ENCODE measurements around the gene VPS9D1.
A peak's percentile ranks its signal among the peaks of the same experiment; 100 is the strongest.

The VPS9D1 gene

DNA sequence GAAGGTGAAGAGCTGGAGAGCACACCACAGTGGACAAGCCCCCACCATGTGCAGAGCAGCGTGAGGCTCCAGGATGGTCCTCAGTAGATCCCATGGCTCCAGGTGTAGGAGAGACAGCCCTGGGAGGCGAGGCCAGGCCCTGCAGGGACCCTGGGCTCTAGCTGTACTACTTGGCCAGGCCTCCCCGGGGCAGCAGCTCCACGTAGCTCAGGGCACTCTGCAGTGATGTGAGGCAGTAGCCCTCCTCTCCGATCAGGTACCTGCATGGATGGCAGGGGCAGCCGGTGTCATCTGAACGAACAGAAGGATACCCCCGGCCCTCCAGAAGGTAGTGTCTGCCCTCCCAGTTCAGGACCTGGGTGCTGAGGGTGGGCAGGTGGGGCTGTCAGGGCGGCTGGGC, 13.0 kb downstream of the VPS9D1 start:
- H3K36me3 ChIP-seq: no peaks in the 10 kb centered on the region
- peaks cover 0 to 17% (median 8%) of the 10 kb centered on the region in 4 donors for H3K4me1 ChIP-seq
- intact Hi-C loops (cut with DNase I; ENCODE audit: low total_unique reads): loop anchor here (2.0 kb wide), 1 partner anchor 85 kb away; no protein-coding TSS in a partner anchor
- no peak for DNase-seq
- H3K27me3 ChIP-seq: peaks cover 0 to 34% of the 10 kb centered on the region in 2 donors
- H3K4me3 ChIP-seq: no peak overlapping the region
- TF ChIP-seq, protein P1, sequence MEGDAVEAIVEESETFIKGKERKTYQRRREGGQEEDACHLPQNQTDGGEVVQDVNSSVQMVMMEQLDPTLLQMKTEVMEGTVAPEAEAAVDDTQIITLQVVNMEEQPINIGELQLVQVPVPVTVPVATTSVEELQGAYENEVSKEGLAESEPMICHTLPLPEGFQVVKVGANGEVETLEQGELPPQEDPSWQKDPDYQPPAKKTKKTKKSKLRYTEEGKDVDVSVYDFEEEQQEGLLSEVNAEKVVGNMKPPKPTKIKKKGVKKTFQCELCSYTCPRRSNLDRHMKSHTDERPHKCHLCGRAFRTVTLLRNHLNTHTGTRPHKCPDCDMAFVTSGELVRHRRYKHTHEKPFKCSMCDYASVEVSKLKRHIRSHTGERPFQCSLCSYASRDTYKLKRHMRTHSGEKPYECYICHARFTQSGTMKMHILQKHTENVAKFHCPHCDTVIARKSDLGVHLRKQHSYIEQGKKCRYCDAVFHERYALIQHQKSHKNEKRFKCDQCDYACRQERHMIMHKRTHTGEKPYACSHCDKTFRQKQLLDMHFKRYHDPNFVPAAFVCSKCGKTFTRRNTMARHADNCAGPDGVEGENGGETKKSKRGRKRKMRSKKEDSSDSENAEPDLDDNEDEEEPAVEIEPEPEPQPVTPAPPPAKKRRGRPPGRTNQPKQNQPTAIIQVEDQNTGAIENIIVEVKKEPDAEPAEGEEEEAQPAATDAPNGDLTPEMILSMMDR (IDR thresholded peaks at IDR 0.05): no peak
- H3K9me3 ChIP-seq: no peaks in the 10 kb centered on the region
- H3K27ac ChIP-seq: no peak overlapping the region

GRCh38 chr16:89706518-89707260, 14.0 kb downstream of the VPS9D1 start:
- Histone ChIP-seq H3K4me3 (no peak overlapping the region), H3K27me3 (peaks cover 0 to 26% of the 10 kb centered on the region in 2 donors), H3K9me3 (no peaks in the 10 kb centered on the region), H3K27ac (no peak overlapping the region), H3K4me1 (peaks cover 0 to 15% (median 11%) of the 10 kb centered on the region in 4 donors), H3K36me3 (no peaks in the 10 kb centered on the region)
- intact Hi-C loops (cut with DNase I; ENCODE audit: low total_unique reads): loop anchor here (2.0 kb wide), 1 partner anchor 86 kb away; no protein-coding TSS in a partner anchor
- TF ChIP-seq, protein P1 (IDR thresholded peaks at IDR 0.05): no peak
- DNase-seq: no peak

GRCh38 chr16:89705006-89705405, 15.7 kb downstream of the VPS9D1 start:
- TF ChIP-seq, protein P1 (IDR thresholded peaks at IDR 0.05): no peak
- Histone ChIP-seq H3K36me3 (no peaks in the 10 kb centered on the region), H3K4me3 (no peak overlapping the region), H3K27me3 (peaks cover 0 to 23% of the 10 kb centered on the region in 2 donors), H3K27ac (no peak overlapping the region), H3K4me1 (peaks cover 7 to 28% (median 23%) of the 10 kb centered on the region in 4 donors), H3K9me3 (no peaks in the 10 kb centered on the region)
- intact Hi-C loops (cut with DNase I; ENCODE audit: low total_unique reads): no loop called here
- no peak for DNase-seq

DNA sequence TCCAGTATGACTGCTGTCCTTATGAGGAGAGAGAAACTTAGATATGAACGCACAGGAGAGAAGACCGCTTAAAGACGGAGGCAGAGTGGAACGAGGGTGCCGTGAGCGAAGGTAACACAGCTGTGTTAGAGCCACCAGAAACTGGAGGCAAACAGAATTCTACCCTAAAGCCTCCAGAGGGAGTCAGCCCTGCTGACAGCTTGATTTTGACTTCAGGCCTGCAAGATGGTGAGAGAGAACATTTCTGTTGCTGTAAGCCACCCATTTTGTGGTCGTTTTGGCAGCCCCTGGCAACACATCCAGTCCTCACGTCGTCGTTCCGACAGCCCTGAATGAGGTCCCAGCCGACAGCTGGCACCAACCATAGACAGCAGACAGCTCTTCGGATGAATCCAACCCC, 16.4 kb downstream of the VPS9D1 start:
- Histone ChIP-seq H3K27me3 (peaks cover 0 to 23% of the 10 kb centered on the region in 2 donors), H3K4me1 (peaks cover 7 to 33% (median 27%) of the 10 kb centered on the region in 4 donors), H3K36me3 (no peaks in the 10 kb centered on the region), H3K9me3 (no peaks in the 10 kb centered on the region), H3K27ac (no peak overlapping the region), H3K4me3 (no peak overlapping the region)
- DNase-seq: no peak
- intact Hi-C loops (cut with DNase I; ENCODE audit: low total_unique reads): no loop called here
- TF ChIP-seq, protein P1 (IDR thresholded peaks at IDR 0.05): no peak

GRCh38 chr16:89701425-89702406, 19.0 kb downstream of the VPS9D1 start, which contains the start of gene SPATA2L:
SPATA2L (minus strand) TSS chr16:89701705; CDS start chr16:89701232, 473 bp downstream.
- Histone ChIP-seq H3K27ac (peak within 1 kb of the TSS; percentile 84), H3K9me3 (no peaks in the 10 kb centered on the region), H3K27me3 (peaks cover 0 to 23% of the 10 kb centered on the region in 2 donors), H3K4me3 (peak within 1 kb of the TSS; percentile 60 to 88), H3K4me1 (peaks cover 7 to 33% (median 27%) of the 10 kb centered on the region in 4 donors), H3K36me3 (peaks cover 0 to 13% (median 7%) of the 10 kb centered on the region in 3 donors)
- peak; percentile 71 to 88 for DNase-seq
- TF ChIP-seq, protein P1 (IDR thresholded peaks at IDR 0.05): no peak
- intact Hi-C loops (cut with DNase I; ENCODE audit: low total_unique reads): loop anchor here (2.0 kb wide), 1 partner anchor 171 kb away; the partner anchor contains the start of gene TCF25

Data from tibial artery (tissue), 4 donors.